Measurements from ENCODE around the gene KDM1A.
"Not testable (repeated sequence)": the region's sequence is repeated elsewhere in the genome, so short reads cannot be mapped to it uniquely, and the experiment has no call there.

KDM1A gene

GRCh38 chr1:23019094-23019862 lies at the start of gene KDM1A:
Gene KDM1A (plus strand): TSS chr1:23019468. CDS start chr1:23019597, 129 bp downstream.
- DNase-seq (ENCODE audit: low read depth in 2 of 2), result peak; percentile 92 to 95

- DNase-seq (ENCODE audit: low read depth in 2 of 2), result no peak
These were observed 49.2 kb upstream of the KDM1A start for GRCh38 chr1:22970096-22970495.

GRCh38 chr1:22971161-22971560 lies 48.1 kb upstream of the KDM1A start:
- DNase-seq (ENCODE audit: low read depth in 2 of 2), result no peak

GRCh38 chr1:22971611-22972405 lies 47.5 kb upstream of the KDM1A start:
- no peak for DNase-seq (ENCODE audit: low read depth in 2 of 2)

- DNase-seq (ENCODE audit: low read depth in 2 of 2), result no peak
These were observed 46.5 kb upstream of the KDM1A start, which contains the start of gene LACTBL1 for GRCh38 chr1:22972760-22973159. Gene LACTBL1 (minus strand): TSS chr1:22972866. CDS start chr1:22972316, 550 bp downstream.

GRCh38 chr1:22975694-22976093 lies 43.6 kb upstream of the KDM1A start:
- DNase-seq (ENCODE audit: low read depth in 2 of 2), result no peak

- no peak for DNase-seq (ENCODE audit: low read depth in 2 of 2)
These were observed 43.2 kb upstream of the KDM1A start for GRCh38 chr1:22976127-22976460.

GRCh38 chr1:22976461-22977243 lies 42.6 kb upstream of the KDM1A start:
- peak; percentile 19 to 35 for DNase-seq (ENCODE audit: low read depth in 2 of 2)

- DNase-seq (ENCODE audit: low read depth in 2 of 2), result no peak
These were observed 41.0 kb upstream of the KDM1A start for GRCh38 chr1:22978299-22978698.

GRCh38 chr1:22980471-22980790 lies 38.8 kb upstream of the KDM1A start:
- DNase-seq (ENCODE audit: low read depth in 2 of 2), result not testable (repeated sequence)

- DNase-seq (ENCODE audit: low read depth in 2 of 2), result no peak
These were observed 35.3 kb upstream of the KDM1A start for GRCh38 chr1:22983944-22984343.

- DNase-seq (ENCODE audit: low read depth in 2 of 2), result not testable (repeated sequence)
These were observed 26.9 kb upstream of the KDM1A start for GRCh38 chr1:22992384-22992783.

- not testable (repeated sequence) for DNase-seq (ENCODE audit: low read depth in 2 of 2)
These were observed 26.0 kb upstream of the KDM1A start for GRCh38 chr1:22993220-22993795.

GRCh38 chr1:22995774-22996173 lies 23.5 kb upstream of the KDM1A start:
- DNase-seq (ENCODE audit: low read depth in 2 of 2), result no peak

- not testable (repeated sequence) for DNase-seq (ENCODE audit: low read depth in 2 of 2)
These were observed 21.7 kb upstream of the KDM1A start for GRCh38 chr1:22997528-22997927.

GRCh38 chr1:23000133-23000532 lies 19.1 kb upstream of the KDM1A start:
- not testable (repeated sequence) for DNase-seq (ENCODE audit: low read depth in 2 of 2)

- DNase-seq (ENCODE audit: low read depth in 2 of 2), result not testable (repeated sequence)
These were observed 17.1 kb upstream of the KDM1A start for GRCh38 chr1:23002218-23002617.

GRCh38 chr1:23004112-23004511 lies 15.2 kb upstream of the KDM1A start:
- no peak for DNase-seq (ENCODE audit: low read depth in 2 of 2)

- DNase-seq (ENCODE audit: low read depth in 2 of 2), result not testable (repeated sequence)
These were observed 14.5 kb upstream of the KDM1A start for GRCh38 chr1:23004769-23005168.

- no peak for DNase-seq (ENCODE audit: low read depth in 2 of 2)
These were observed 12.2 kb upstream of the KDM1A start for GRCh38 chr1:23007106-23007505.

- DNase-seq (ENCODE audit: low read depth in 2 of 2), result no peak
These were observed 10.4 kb upstream of the KDM1A start for GRCh38 chr1:23008901-23009300.

GRCh38 chr1:23010025-23010424 lies 9.2 kb upstream of the KDM1A start:
- DNase-seq (ENCODE audit: low read depth in 2 of 2), result not testable (repeated sequence)
